Right lung (tissue), 10 donors: ENCODE results near the gene HYAL1. TPM values are rescaled to one million over a fixed set of nuclear protein-coding genes. Genes with fewer than 3 reads are reported as not detected.
A peak's percentile ranks its signal among the peaks of the same experiment; 100 is the strongest.

Experiments
- DNase-seq, 2 donors: peaks; one replicate each; pipeline ENCODE4 v3.0.0-alpha.2; 2013
- long read RNA-seq, 8 donors: transcript quantifications; one replicate each; lab custom pipeline, GENCODE V29; 2026
- polyA plus RNA-seq, 5 donors: library from polyadenylated mRNA; unstranded; fragments of 120-200 nt; gene quantifications; one replicate each; pipeline versions ENCODE4 v1.2.1 to v1.2.3, GENCODE V29; 2013; ENCODE audit warnings: inconsistent platforms in 1 of 5, low replicate concordance in 1 of 5; ENCODE audit not compliant: insufficient read length in 5 of 5, insufficient read depth in 1 of 5

The HYAL1 gene
- polyA plus RNA-seq: 1 to 10 TPM; 2.2 to 3.1 (median 2.5) TPM
- long read RNA-seq, donor 1: 0 reads
- long read RNA-seq, donor 2: 0 reads
- long read RNA-seq, donor 3: 0 reads
- long read RNA-seq, donor 4: 0 reads
- long read RNA-seq, donor 5, partial matches to known transcripts: 0 of 1 reads
- long read RNA-seq, donor 5, other reads (novel, unspliced or antisense): 0 of 1 reads
- long read RNA-seq, donor 6, partial matches to known transcripts: 39 of 42 reads
- long read RNA-seq, donor 6, other reads (novel, unspliced or antisense): 0 of 42 reads
- long read RNA-seq, donor 7, partial matches to known transcripts: 0 of 1 reads
- long read RNA-seq, donor 7, other reads (novel, unspliced or antisense): 0 of 1 reads
- long read RNA-seq, donor 8, partial matches to known transcripts: 0 of 1 reads
- long read RNA-seq, donor 8, other reads (novel, unspliced or antisense): 0 of 1 reads

- no peak for DNase-seq
Observed at GRCh38 chr3:50303013-50303815, at the start of gene HYAL1. TSS of gene HYAL1 (minus strand) at chr3:50303574. CDS start at chr3:50302956, 618 bp downstream.

GRCh38 chr3:50352781-50353180 lies 49.4 kb upstream of the HYAL1 start:
- no peak for DNase-seq

GRCh38 chr3:50351323-50351697 lies 47.9 kb upstream of the HYAL1 start:
- no peak for DNase-seq

- DNase-seq: peak; percentile 92 to 93
Observed at GRCh38 chr3:50350527-50351322, 47.4 kb upstream of the HYAL1 start, which contains the start of the genes CYB561D2 and NPRL2. TSS of gene CYB561D2 (plus strand) at chr3:50350862. CDS start at chr3:50351434, 572 bp downstream. TSS of gene NPRL2 (minus strand) at chr3:50350775. CDS start at chr3:50350652, 123 bp downstream.

GRCh38 chr3:50350213-50350526 lies 46.8 kb upstream of the HYAL1 start:
- no peak for DNase-seq

GRCh38 chr3:50347187-50347813 lies 43.9 kb upstream of the HYAL1 start:
- peak in 1 of 2 donors; percentile 69 for DNase-seq

- DNase-seq: no peak
Observed at GRCh38 chr3:50345586-50346234, 42.3 kb upstream of the HYAL1 start, which contains the start of gene ZMYND10. TSS of gene ZMYND10 (minus strand) at chr3:50345732. CDS start at chr3:50345579, 153 bp downstream.

- no peak for DNase-seq
Observed at GRCh38 chr3:50345008-50345407, 41.6 kb upstream of the HYAL1 start.

GRCh38 chr3:50342813-50343633 lies 39.6 kb upstream of the HYAL1 start:
- no peak for DNase-seq

- no peak for DNase-seq
Observed at GRCh38 chr3:50341996-50342650, 38.7 kb upstream of the HYAL1 start.

- no peak for DNase-seq
Observed at GRCh38 chr3:50341537-50341936, 38.2 kb upstream of the HYAL1 start.

GRCh38 chr3:50340448-50341329 lies 37.3 kb upstream of the HYAL1 start, which contains the start of gene RASSF1:
TSS of gene RASSF1 (minus strand) at chr3:50340836. CDS start at chr3:50340805, 31 bp downstream.
- DNase-seq: peak; percentile 57 to 66

GRCh38 chr3:50340147-50340447 lies 36.7 kb upstream of the HYAL1 start:
- no peak for DNase-seq

- no peak for DNase-seq
Observed at GRCh38 chr3:50339485-50340146, 36.2 kb upstream of the HYAL1 start.

- no peak for DNase-seq
Observed at GRCh38 chr3:50338965-50339364, 35.6 kb upstream of the HYAL1 start.

- DNase-seq: peak; percentile 97 to 98
Observed at GRCh38 chr3:50337175-50337861, 33.9 kb upstream of the HYAL1 start.
